IPS-18c (cell line): ENCODE data around the gene MAGEF1.

Experiments
- H3K4me3 ChIP-seq: 2 replicates; pipeline ENCODE4 v1.7.0; 2013; ENCODE audit warnings: low read depth, mild to moderate bottlenecking, low read length, moderate library complexity; ENCODE audit not compliant: insufficient read depth
- H3K9me3 ChIP-seq: one replicate; pipeline ENCODE4 v1.6.1; 2013; ENCODE audit warnings: mild to moderate bottlenecking, low read length, moderate library complexity; ENCODE audit not compliant: control insufficient read depth, insufficient read depth

Gene MAGEF1

DNA sequence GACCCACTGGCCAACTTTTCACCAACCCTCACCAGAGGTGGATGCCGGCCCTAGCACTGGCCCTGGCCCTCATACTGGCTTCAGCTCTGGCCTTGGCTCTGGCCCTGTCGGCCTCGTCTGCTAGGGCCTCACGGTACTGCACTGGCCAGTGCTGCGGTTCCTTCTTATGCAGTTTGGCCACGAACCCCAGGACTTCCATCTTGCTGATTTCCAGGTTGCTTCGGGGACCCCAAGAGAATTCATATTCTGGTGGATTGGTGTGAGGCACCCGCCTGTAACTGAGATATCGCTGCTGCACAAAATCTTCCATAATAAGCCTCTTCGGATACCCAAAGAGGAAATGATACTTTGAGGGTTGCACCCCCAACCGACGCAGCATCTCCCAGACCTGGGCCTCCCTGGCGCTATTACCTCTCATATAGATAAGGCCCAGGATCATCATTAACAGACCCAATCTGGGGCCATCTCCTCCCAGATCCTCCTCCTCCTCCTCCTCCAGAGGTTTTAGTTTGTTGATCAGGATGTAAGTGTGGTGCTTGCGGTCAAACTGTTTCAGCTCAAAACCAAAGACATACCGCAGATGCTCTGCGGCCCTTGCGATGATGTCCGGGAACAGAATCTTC is 883 bp downstream of the MAGEF1 start:
- Histone ChIP-seq H3K4me3 (peak overlapping the region; percentile 70), H3K9me3 (peaks cover 3% of the 10 kb centered on the region)

DNA sequence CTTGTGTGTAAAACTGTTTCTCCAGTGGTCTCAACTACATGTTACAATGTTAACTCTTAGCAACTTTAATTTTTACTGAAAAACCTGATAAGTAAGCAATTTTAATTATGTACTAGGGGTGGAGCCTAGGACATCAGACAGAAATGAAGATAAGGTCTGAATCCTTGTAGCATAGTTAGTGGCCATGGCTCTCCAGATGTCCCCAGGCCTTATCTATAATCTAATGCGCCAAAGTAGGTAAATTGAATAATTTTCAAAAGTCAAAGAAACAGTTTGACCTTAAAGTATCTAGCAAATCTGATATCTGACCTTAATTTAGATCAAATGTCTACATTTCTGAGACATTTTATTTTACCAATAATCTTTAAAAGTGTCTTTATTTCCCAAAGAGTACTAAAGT is 8.2 kb downstream of the MAGEF1 start:
- H3K4me3 ChIP-seq, result no peak overlapping the region

DNA sequence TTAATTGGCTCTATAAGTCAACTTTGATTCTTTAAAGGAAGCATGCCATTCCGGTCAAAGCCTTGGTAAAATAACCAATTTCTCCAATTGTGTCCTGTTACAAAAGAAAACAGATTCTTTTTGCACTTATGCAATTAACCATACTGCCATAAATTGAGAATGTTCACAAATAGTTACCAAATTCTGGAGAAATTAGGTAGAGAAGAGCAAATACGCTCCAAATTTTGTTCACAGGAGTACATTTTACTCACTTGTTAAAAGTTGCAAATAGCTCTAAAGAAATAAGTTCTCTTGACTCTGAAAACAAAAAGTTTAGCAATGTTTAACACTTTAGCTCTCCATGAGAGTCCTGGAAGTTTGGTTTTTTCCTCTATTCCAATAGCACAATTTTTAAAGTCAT is 11.1 kb downstream of the MAGEF1 start:
- Histone ChIP-seq H3K9me3 (no peaks in the 10 kb centered on the region), H3K4me3 (no peak overlapping the region)

More for the DNA sequence above, 8.2 kb downstream of the MAGEF1 start:
- H3K9me3 ChIP-seq, result peaks cover 3% of the 10 kb centered on the region

DNA sequence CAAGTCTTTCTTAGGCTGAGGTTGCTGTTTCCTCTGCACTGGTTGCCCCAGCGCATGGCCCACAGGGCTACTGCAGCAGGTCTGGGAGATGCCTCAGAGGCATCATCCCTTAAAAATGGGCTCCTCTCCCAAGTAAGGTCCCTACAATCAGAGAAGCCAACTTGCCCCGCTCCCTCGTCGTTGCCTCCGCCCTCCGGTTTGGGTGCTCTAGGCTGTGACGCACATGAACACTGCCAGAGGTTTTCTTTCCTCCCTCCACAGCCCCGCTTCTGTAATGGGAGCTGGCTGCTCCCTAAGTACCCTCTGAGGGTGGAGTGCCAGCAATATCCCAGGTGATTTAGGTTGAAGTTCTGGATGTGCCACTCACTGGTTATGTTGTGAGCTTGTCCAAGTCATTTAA is 14.0 kb downstream of the MAGEF1 start:
- no peaks in the 10 kb centered on the region for H3K9me3 ChIP-seq

DNA sequence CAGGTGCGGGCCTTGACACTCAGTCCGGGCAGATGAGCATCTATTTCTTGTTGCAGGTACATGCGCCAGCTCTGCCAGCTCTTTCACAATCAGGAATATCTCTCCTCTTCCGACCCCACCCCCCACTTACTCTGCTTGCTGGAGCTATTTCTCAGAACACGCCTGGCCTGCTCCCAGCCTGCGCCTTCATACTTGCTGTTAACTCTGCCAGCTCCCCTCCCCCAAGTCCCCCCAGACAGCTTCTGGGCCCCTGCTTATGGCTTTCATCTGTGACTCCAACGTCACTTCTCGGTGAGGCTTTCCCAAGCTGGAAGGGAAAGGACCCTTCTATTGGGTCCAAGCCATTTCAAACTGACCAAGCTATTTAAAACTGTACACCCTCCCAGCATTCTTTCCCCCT is 15.2 kb downstream of the MAGEF1 start:
- H3K9me3 ChIP-seq, result no peaks in the 10 kb centered on the region
- no peak overlapping the region for H3K4me3 ChIP-seq

More for the DNA sequence above, 14.0 kb downstream of the MAGEF1 start:
- no peak overlapping the region for H3K4me3 ChIP-seq

DNA sequence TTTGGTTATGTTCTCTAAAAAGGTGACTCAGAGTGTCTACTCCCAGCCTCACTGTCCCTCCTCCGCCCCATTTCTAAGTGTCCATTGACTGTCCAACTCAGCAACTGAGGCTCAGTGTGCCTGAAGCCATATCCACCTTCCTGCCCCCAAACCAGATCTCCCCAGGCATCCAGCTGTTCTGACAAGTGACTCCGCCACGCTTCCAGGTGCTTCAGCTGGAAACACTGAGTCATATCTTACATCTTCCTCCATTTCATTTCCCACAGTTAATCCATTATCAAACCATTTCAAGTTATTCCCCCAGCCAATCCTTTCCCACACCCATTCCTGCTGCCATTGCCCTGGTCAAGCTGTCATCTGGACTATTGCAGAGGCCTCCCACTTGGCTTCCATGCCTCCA is 17.1 kb downstream of the MAGEF1 start:
- no peaks in the 10 kb centered on the region for H3K9me3 ChIP-seq
- H3K4me3 ChIP-seq, result no peak overlapping the region

DNA sequence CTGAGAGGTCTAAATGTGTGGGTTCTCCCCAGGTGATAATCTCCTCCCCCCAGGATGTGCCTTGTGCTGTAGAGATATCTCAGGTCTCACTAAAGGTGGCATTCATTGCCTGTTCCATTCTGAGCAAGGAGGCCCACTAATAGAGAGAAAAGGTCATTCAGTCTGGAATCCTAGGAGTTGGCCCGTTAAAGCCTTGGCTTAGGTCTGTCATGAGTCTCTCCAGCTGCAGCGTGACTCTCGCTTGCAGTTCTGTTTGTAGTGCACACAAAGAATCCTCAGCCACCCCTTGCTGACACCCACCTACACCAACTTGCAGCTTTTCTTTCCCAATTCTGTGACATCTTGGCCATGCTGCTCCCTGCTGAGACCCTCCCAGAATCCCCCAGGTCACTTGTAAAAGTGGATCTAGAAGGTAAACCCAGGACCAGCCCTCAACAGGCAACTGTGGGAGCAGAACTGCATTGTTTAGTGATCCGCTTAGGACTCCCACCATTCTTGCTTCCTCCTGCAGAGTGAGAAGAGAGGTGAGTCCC is 17.7 kb downstream of the MAGEF1 start:
- H3K9me3 ChIP-seq, result no peaks in the 10 kb centered on the region
- H3K4me3 ChIP-seq, result no peak overlapping the region

DNA sequence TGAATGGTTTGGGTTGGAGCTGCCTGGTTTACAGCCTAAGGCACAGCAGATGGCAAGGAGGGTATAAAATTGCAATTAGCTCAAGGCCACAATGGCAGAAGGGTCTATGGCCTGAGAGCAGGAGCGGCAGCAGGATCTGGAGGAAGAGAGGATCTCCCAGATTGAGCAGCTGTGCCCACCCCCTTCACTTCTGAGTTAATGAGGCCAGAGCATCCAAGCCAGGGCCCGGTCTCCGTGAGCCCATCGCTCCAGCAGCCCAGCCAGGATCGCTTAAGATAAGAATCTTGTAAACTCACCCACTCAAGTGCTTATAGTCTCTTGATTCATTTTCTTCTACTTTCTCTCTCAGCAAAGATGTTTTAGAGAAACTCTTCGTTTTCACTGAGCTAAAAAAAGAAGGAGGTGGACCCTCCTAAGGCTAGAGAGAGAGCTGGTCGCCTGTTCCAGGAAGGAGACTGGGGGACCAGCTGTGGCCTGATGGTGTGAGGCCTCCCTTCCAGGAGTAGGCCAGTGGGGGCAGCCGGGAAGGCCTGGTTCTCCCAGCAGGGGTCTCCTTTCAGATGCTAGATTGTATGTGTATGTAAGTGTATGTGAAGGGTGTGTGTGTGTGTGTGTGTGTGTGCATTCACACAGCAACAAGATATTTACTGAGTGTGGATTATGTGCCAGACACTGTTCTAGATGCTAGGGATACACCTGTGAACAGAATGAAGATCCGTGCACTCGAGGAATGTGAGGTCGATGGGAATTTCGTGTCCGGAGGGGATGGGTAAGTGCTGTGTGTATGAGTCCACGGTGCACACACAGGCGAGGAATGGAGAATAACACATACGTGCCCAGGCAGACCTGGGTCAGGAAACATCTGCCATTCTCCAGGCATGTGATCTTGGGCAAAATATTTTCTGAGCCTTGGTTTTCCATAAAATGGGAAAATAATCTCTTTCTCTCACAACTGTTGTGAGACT is 18.6 kb downstream of the MAGEF1 start:
- Histone ChIP-seq H3K4me3 (no peak overlapping the region), H3K9me3 (no peaks in the 10 kb centered on the region)

DNA sequence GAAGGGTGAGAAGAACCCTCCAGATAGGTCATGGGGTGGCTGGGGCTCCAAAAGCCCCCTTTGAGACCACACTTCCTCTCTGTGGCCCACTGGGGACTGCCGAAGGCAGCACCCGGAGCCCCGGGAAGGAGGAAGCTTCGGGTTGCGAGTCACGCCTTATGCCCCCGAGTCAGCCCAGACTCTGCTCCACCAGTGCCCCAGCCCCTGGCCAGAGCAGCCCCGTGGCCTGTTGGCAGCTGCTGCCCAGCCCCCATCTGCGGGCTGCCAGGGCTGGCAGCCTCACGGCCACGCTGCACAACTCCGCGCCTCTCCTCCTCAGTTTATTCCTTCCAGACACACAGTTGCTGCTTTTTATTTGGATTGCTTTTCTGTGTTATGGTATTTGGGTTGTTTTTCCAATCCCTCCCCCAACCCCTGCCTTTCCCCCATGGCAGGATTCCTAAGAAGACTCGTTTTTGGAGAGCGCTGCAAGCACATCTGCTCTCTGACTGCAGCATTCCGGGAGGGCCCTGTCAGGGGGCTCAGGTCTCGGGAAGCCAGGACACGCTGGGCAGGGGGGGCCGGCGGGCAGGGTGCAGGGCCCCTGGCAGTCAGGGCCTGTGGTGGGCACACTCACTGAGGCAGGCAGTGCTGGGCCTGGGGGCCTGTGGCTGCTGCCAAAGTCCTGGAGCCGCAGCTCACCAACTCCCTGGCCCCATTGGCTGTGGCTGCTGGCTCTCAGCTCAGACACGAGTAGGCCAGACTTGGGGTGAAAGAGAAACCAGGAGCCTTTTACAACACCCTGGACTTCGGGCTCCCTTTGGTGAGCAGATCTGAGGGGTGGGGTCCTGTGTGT is 20.2 kb downstream of the MAGEF1 start:
- Histone ChIP-seq H3K9me3 (no peaks in the 10 kb centered on the region), H3K4me3 (no peak overlapping the region)

DNA sequence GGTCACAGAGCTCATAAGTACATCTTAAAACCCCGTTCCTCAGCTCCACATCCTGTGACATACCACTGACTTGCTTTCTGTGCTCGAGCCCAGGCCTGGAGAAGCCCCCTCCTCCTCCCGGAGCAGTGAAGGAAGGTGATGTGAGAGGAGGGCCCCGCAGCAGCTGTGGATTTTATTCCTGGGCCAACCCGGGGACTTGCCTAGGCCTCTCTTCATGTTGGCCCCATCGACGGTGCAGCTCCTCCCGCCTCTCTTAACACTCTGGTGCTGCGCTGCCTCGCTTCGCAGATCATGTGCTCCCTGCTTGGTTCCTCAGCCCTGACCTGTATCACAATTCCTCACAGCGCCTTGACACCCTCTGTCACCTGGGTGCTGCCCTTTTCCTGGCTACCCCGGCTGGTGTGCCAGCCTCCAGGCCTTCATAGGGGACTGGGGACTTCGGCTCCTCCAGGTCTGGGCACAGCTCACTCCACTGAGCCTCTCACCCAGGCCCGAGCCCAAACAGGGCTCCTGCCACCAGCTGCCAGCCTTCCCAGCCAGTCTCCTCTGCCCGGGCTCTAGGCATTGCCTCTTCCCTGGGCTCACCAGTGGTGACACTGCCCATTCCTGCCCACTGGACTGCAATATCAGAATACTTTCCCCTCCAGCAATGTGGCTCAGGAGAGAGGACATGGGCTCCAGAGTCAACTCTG is 21.5 kb downstream of the MAGEF1 start:
- no peak overlapping the region for H3K4me3 ChIP-seq
- H3K9me3 ChIP-seq, result no peaks in the 10 kb centered on the region

DNA sequence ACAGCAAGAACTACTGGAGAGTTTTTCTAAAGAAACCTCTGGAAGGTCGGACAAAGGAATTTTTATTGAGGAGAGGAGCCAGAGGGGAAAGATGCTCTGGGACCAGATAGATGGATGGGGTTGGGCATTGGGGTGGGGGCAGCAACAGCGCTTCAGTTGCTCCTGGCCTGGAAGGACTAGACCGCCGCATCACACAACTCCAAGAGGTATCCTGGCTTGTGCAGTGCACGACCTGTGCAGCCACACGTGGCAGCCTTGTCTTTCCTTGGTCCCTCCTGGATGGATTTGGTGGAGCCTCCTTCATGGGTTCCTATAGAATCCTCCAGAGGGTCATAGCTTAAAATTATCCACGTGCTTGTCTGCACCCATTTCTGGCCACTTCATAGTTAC is 23.0 kb downstream of the MAGEF1 start:
- H3K9me3 ChIP-seq, result peaks cover 2% of the 10 kb centered on the region
- no peak overlapping the region for H3K4me3 ChIP-seq

DNA sequence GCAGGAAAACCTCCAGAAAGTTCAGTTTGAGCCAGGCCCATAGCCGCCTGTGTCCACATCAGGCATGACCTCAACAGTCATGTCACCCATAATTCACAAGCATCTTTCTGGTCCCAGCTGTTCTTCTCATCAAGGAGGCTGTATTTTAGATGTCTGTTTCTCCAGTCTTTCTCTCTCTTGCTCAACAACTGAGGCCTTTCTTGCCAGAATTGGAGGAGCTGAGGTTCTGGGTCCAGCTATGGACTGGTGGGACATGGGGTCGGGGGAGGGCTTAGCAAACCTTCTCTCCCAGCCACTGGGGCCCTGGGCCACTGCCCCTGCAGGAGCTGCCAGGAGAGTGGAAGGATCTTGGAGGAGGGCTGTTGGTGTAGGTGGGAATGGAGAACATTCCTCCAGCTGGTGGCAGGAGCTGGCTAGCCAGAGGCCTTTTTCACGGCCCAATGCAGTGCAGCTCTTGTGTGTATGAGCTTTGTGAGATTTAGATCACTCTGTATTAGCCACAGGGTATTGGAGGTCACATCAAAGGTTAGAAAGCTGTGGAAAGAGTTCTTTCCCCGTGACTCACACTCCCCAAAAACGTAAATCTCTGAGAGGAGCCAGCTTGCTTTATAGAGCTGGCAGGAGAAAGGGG is 23.5 kb downstream of the MAGEF1 start:
- Histone ChIP-seq H3K9me3 (peaks cover 2% of the 10 kb centered on the region), H3K4me3 (no peak overlapping the region)

DNA sequence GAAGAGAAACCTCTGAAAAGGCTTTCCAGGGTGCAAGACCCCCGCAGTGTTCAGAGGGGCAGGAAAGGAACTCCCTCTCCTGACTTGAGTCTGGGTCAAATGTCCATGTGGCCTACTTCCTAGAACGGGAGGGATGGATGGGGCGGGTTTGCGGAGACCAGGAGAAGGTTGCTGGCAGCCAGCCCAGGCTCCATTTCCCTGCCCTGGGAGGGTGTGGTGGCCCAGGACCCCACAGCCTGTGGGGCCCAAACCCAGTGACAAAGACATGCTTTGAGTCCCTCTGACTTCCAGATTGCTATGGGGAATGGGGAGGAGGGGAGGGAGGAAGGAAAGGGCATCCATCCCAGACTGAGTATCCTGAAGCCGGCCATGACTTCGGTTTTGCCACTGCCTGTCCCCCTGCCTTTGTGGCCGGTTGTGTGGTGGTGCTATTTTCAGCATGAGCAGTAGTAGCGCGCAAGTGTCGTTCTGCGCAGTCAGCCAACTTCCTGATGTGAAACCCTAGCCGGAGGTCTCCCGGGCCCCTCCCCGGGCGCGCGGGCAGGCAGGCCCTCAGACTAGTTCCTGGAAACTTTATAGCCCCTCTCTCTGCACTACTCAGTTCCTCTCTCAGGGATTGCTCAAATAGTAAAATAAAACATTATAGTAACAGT is 24.4 kb downstream of the MAGEF1 start:
- no peak overlapping the region for H3K4me3 ChIP-seq
- peaks cover 2% of the 10 kb centered on the region for H3K9me3 ChIP-seq

DNA sequence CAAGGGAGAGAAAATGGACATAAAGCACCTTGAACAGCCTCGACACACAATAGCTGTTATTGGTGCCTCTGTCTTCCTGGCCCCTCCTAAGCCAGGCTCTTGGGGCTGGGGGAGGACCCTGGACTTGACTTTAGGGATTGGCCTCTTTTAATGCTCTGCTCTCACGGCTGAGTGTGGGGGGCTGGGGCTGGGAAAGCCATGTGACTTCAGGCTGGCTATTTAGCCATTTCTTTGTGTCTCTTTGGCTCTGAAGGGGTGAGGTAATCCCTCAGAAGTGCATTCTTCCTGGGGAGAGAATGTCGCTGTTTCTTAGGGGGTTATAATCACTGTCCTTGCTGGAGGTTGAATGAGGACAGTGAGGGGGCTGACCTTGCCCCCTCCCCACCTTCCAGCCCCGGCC is 26.2 kb downstream of the MAGEF1 start:
- Histone ChIP-seq H3K4me3 (no peak overlapping the region), H3K9me3 (peaks cover 2% of the 10 kb centered on the region)

DNA sequence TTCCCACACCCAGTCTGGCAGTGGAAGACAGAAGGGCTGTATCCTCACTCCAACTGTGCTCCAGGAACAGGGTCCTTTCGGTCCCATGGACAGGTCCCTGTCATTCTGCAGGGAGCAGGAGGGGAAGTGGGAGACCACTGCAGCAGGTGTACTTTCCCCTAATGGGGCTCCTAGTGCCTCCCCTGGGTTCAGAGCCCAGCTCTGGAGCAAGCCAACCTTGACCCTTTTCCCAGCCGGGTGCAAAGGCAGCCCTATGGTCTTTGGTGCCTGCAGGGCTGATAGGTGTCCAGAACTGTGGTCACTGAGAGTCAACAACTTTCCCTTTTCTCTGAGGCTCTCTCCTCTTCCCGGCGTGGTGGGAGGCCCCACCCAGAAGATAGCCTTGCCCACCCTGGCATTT is 26.8 kb downstream of the MAGEF1 start:
- Histone ChIP-seq H3K4me3 (no peak overlapping the region), H3K9me3 (peaks cover 2% of the 10 kb centered on the region)

DNA sequence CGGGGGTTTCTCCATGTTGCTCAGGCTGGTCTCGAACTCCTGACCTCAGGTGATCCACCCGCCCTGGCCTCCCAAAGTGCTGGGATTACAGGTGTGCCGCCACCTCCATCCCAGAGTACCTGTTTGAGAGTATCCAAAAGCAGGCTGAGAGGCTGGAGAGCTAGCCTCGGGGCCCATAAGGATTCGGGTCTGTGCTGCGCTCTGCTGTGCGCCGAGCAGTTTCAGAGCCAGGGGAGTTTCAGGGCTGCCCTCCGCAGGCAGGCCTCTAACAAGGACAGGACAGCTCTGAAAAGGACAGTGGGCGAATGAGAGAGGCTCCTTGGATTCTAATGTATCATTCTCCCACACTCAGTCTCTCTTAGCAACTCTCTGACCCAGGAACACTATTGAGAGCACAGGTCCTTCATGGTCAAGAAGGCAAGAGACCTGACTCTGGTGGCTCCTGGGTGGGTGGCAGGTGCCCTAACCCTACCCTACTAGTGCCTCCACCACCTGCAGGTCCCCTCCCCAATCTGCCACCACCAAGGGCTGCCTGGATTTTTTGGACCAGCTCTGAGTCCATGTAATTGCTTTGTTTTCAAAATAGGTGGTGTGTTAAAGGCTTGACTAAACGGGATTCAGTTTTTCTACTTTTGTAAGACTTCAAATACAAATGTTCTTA is 27.8 kb downstream of the MAGEF1 start:
- peaks cover 2% of the 10 kb centered on the region for H3K9me3 ChIP-seq
- H3K4me3 ChIP-seq, result no peak overlapping the region
